C4-2B (cell line): ENCODE measurements around the gene ARHGAP21.
"Not testable (repeated sequence)": the region's sequence is repeated elsewhere in the genome, so short reads cannot be mapped to it uniquely, and the experiment has no call there.

Experiments
- H3K27ac ChIP-seq: fragments of 450-650 bp; 2 replicates; pipeline ENCODE4 v1.5.1; 2017
- ZFX ChIP-seq: fragments of 450-650 bp; IDR thresholded peaks from 2 replicates; pipeline ENCODE4 v1.6.1; 2017
- TF ChIP-seq, protein P1 (sequence below): fragments of 450-650 bp; conservative IDR thresholded peaks from 2 replicates; pipeline ENCODE4 v1.5.1; 2017; ENCODE audit warnings: mild to moderate bottlenecking

ARHGAP21 gene

GRCh38 chr10:24668247-24668646, 55.4 kb downstream of the ARHGAP21 start:
- TF ChIP-seq, protein P1, sequence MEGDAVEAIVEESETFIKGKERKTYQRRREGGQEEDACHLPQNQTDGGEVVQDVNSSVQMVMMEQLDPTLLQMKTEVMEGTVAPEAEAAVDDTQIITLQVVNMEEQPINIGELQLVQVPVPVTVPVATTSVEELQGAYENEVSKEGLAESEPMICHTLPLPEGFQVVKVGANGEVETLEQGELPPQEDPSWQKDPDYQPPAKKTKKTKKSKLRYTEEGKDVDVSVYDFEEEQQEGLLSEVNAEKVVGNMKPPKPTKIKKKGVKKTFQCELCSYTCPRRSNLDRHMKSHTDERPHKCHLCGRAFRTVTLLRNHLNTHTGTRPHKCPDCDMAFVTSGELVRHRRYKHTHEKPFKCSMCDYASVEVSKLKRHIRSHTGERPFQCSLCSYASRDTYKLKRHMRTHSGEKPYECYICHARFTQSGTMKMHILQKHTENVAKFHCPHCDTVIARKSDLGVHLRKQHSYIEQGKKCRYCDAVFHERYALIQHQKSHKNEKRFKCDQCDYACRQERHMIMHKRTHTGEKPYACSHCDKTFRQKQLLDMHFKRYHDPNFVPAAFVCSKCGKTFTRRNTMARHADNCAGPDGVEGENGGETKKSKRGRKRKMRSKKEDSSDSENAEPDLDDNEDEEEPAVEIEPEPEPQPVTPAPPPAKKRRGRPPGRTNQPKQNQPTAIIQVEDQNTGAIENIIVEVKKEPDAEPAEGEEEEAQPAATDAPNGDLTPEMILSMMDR = no peak
- no peak for TF ChIP-seq ZFX
- no peak overlapping the region for H3K27ac ChIP-seq

- TF ChIP-seq, protein P1 = no peak
- no peak for TF ChIP-seq ZFX
- no peak overlapping the region for H3K27ac ChIP-seq
These were observed 58.7 kb downstream of the ARHGAP21 start for GRCh38 chr10:24664991-24665390.

DNA sequence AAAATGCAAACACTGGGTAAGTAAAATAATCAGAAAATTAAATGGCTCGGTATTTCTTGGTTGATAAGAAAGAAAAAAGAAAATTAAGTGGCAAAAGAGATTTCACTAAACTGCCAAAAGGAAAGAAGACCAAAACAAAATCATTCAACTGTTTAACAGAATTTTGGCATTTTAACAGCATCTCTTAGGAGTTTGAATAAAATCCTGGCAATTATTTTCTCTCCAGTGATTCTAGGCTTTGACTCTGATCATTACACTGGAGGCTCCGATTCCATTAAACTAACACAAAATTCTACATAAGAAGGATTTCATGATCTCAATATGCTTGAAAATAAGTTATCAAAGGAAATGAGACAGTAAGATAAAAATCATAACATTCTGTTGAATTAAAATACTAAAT, 62.3 kb downstream of the ARHGAP21 start:
- H3K27ac ChIP-seq = no peak overlapping the region
- TF ChIP-seq, protein P1 = no peak
- TF ChIP-seq ZFX = no peak

DNA sequence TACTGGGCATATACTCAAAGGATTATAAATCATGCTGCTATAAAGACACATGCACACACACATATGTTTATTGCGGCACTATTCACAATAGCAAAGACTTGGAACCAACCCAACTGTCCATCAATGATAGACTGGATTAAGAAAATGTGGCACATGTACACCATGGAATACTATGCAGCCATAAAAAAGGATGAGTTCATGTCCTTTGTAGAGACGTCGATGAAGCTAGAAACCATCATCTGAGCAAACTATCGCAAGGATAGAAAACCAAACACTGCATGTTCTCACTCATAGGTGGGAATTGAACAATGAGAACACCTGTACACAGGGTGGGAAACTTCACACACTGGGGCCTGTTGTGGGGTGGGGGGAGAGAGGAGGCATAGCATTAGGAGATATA, 65.4 kb downstream of the ARHGAP21 start:
- not testable (repeated sequence) for H3K27ac ChIP-seq

GRCh38 chr10:24656326-24656725, 67.4 kb downstream of the ARHGAP21 start:
- not testable (repeated sequence) for H3K27ac ChIP-seq

- no peak for TF ChIP-seq ZFX
- TF ChIP-seq, protein P1 = no peak
- H3K27ac ChIP-seq = no peak overlapping the region
These were observed 71.2 kb downstream of the ARHGAP21 start for GRCh38 chr10:24652381-24652957.

GRCh38 chr10:24651923-24652322, 71.8 kb downstream of the ARHGAP21 start:
- TF ChIP-seq, protein P1 = no peak
- TF ChIP-seq ZFX = no peak
- no peak overlapping the region for H3K27ac ChIP-seq

- no peak overlapping the region for H3K27ac ChIP-seq
These were observed 72.9 kb downstream of the ARHGAP21 start for GRCh38 chr10:24650669-24651391.

More at GRCh38 chr10:24650669-24651391, 72.9 kb downstream of the ARHGAP21 start:
- TF ChIP-seq, protein P1 = no peak
- no peak for TF ChIP-seq ZFX
